Measurements from ENCODE around the gene PDXP. TPM values are rescaled to one million over a fixed set of nuclear protein-coding genes. Genes with fewer than 3 reads are reported as not detected.

PDXP gene
- total and polyA plus RNA-seq, 2 of the 13 experiments (the other 11 are each of a cell fraction or from before 2014, with no cell fraction given), result 58.2 to 70.6 TPM

- TF ChIP-seq FOXP1 (IDR thresholded peaks at IDR 0.05), result no peak
- peak; percentile 57; the same call in 1 of the 2 replicates for TF ChIP-seq FOXP1 (CRISPR knock-in tag; IDR thresholded peaks at IDR 0.05)
- TF ChIP-seq ZNF839 (CRISPR knock-in tag; IDR thresholded peaks at IDR 0.05; ENCODE audit: borderline replicate concordance), result no peak
- TF ChIP-seq SPEN (CRISPR knock-in tag; IDR thresholded peaks at IDR 0.05; ENCODE audit: low read depth), result peak; percentile 59; the same call in 1 of the 2 replicates
- TF ChIP-seq ZNF292 (CRISPR knock-in tag; IDR thresholded peaks at IDR 0.05; ENCODE audit: borderline replicate concordance, low read depth), result no peak
- TF ChIP-seq ATF1 (CRISPR knock-in tag; IDR thresholded peaks at IDR 0.05), result peak; percentile 42; the same call in 1 of the 2 replicates
- peak; percentile 38; the same call in 1 of the 2 replicates for TF ChIP-seq HMG20A (CRISPR knock-in tag; IDR thresholded peaks at IDR 0.05; ENCODE audit: borderline replicate concordance)
- TF ChIP-seq HNF4A (CRISPR knock-in tag; IDR thresholded peaks at IDR 0.05), result peak; percentile 80
- peak; percentile 66; the same call in 1 of the 2 replicates for TF ChIP-seq RAD21 (CRISPR knock-in tag; IDR thresholded peaks at IDR 0.05)
- TF ChIP-seq, protein P1, sequence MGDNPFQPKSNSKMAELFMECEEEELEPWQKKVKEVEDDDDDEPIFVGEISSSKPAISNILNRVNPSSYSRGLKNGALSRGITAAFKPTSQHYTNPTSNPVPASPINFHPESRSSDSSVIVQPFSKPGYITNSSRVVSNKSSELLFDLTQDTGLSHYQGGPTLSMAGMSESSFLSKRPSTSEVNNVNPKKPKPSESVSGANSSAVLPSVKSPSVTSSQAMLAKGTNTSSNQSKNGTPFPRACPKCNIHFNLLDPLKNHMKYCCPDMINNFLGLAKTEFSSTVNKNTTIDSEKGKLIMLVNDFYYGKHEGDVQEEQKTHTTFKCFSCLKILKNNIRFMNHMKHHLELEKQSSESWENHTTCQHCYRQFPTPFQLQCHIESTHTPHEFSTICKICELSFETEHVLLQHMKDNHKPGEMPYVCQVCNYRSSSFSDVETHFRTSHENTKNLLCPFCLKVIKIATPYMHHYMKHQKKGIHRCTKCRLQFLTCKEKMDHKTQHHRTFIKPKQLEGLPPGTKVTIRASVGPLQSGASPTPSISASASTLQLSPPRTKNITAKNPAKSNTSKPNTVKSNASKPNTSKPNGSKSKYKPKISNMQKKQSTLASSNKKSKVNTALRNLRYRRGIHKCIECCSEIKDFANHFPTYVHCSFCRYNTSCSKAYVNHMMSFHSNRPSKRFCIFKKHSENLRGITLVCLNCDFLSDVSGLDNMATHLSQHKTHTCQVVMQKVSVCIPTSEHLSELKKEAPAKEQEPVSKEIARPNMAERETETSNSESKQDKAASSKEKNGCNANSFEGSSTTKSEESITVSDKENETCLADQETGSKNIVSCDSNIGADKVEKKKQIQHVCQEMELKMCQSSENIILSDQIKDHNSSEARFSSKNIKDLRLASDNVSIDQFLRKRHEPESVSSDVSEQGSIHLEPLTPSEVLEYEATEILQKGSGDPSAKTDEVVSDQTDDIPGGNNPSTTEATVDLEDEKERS (CRISPR knock-in tag; IDR thresholded peaks at IDR 0.05), result no peak
- TF ChIP-seq ZFY (CRISPR knock-in tag; IDR thresholded peaks at IDR 0.05), result peak; percentile 67
- TF ChIP-seq ZUFSP (CRISPR knock-in tag; IDR thresholded peaks at IDR 0.05; ENCODE audit: borderline replicate concordance), result no peak
- TF ChIP-seq SOX5 (CRISPR knock-in tag; IDR thresholded peaks at IDR 0.05; ENCODE audit: borderline replicate concordance), result peak; percentile 64; the same call in 1 of the 2 replicates
- no peak for TF ChIP-seq ZNF777 (CRISPR knock-in tag; IDR thresholded peaks at IDR 0.05)
- TF ChIP-seq ZNF33A (CRISPR knock-in tag; IDR thresholded peaks at IDR 0.05; ENCODE audit: borderline replicate concordance), result peak; percentile 71; the same call in 1 of the 2 replicates
- TF ChIP-seq REPIN1 (CRISPR knock-in tag; IDR thresholded peaks at IDR 0.05; ENCODE audit: borderline replicate concordance, low read depth), result no peak
- TF ChIP-seq TBL1XR1 (IDR thresholded peaks at IDR 0.05; ENCODE audit: borderline replicate concordance, low read length, partially characterized antibody), result no peak
- no peak for TF ChIP-seq TEF (CRISPR knock-in tag; IDR thresholded peaks at IDR 0.05)
- peak; percentile 45; the same call in 1 of the 2 replicates for TF ChIP-seq DMAP1 (CRISPR knock-in tag; IDR thresholded peaks at IDR 0.05)
- TF ChIP-seq ZNF816 (CRISPR knock-in tag; IDR thresholded peaks at IDR 0.05; ENCODE audit: borderline replicate concordance), result 0 out of 2 replicates have a peak, but pooled peaks have one; percentile 63
- peak; percentile 45 for TF ChIP-seq RBM22 (optimal IDR thresholded peaks at IDR 0.05; ENCODE audit: low read length)
- no peak for TF ChIP-seq ZNF3 (CRISPR knock-in tag; IDR thresholded peaks at IDR 0.05)
- peak in 1 of 2 experiments; percentile 67; a peak in 1 of 4 replicates for TF ChIP-seq EP300 (IDR thresholded peaks at IDR 0.05; ENCODE audit: low read depth in 2 of 2, low read length in 2 of 2)
- peak; percentile 56 for TF ChIP-seq EP300 (CRISPR knock-in tag; IDR thresholded peaks at IDR 0.05; ENCODE audit: borderline replicate concordance)
- peak; percentile 56; the same call in 1 of the 2 replicates for TF ChIP-seq AKAP8 (CRISPR knock-in tag; IDR thresholded peaks at IDR 0.05)
- no peak; the same call in 1 of the 2 replicates for TF ChIP-seq DRAP1 (CRISPR knock-in tag; IDR thresholded peaks at IDR 0.05)
Observed at GRCh38 chr22:37661160-37661924, 2.8 kb downstream of the PDXP start (continued).

Data from HepG2 (cell line).